Panc1 (cell line): ENCODE measurements around the gene NR6A1.

ENCODE experiments used
- POLR2AphosphoS5 ChIP-seq: IDR thresholded peaks from 2 replicates; pipeline ENCODE4 v1.6.1; 2012; ENCODE audit warnings: mild to moderate bottlenecking, low read depth, low read length, moderate library complexity
- TCF7L2 ChIP-seq: IDR thresholded peaks from 2 replicates; pipeline ENCODE4 v1.6.1; 2011; ENCODE audit warnings: mild to moderate bottlenecking, low read depth, low read length, inconsistent platforms
- TF ChIP-seq, protein P1 (sequence below), 2 experiments: IDR thresholded peaks; 2 replicates each; pipeline ENCODE4 v1.6.1; 2011 to 2012; ENCODE audit warnings: low read depth in 2 of 2, control low read depth in 1 of 2, low read length in 1 of 2, mild to moderate bottlenecking in 1 of 2, moderate library complexity in 1 of 2; ENCODE audit not compliant: insufficient read depth in 1 of 2
- TF ChIP-seq, protein P2 (sequence below): fragments of 450-650 bp; IDR thresholded peaks from 2 replicates; pipeline ENCODE4 v1.5.1; 2017; ENCODE audit warnings: mild to moderate bottlenecking

DNA sequence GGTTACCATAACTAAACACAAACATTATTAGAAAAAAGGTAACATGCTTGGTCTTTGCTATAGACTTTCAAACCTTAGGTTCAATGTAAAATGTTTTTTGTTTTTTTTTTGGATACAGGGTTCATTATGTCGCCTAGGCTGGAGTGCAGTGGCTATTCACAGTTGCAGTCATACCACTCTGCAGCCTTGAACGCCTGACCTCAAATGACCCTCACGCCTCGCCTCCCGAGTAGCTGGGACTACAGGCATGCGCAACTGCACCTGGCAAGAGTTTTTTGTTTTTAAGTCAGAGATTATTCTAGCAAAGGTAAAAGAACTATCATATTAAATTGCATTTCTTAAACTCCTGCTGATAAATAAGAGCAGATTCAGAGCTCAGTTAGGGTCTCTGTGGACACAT, 208.8 kb downstream of the NR6A1 start:
- TF ChIP-seq, protein P1, sequence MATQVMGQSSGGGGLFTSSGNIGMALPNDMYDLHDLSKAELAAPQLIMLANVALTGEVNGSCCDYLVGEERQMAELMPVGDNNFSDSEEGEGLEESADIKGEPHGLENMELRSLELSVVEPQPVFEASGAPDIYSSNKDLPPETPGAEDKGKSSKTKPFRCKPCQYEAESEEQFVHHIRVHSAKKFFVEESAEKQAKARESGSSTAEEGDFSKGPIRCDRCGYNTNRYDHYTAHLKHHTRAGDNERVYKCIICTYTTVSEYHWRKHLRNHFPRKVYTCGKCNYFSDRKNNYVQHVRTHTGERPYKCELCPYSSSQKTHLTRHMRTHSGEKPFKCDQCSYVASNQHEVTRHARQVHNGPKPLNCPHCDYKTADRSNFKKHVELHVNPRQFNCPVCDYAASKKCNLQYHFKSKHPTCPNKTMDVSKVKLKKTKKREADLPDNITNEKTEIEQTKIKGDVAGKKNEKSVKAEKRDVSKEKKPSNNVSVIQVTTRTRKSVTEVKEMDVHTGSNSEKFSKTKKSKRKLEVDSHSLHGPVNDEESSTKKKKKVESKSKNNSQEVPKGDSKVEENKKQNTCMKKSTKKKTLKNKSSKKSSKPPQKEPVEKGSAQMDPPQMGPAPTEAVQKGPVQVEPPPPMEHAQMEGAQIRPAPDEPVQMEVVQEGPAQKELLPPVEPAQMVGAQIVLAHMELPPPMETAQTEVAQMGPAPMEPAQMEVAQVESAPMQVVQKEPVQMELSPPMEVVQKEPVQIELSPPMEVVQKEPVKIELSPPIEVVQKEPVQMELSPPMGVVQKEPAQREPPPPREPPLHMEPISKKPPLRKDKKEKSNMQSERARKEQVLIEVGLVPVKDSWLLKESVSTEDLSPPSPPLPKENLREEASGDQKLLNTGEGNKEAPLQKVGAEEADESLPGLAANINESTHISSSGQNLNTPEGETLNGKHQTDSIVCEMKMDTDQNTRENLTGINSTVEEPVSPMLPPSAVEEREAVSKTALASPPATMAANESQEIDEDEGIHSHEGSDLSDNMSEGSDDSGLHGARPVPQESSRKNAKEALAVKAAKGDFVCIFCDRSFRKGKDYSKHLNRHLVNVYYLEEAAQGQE (IDR thresholded peaks at IDR 0.05; ENCODE audit: insufficient read depth in 1 of 2, low read depth in 2 of 2, low read length in 1 of 2) = no peak
- TF ChIP-seq, protein P2, sequence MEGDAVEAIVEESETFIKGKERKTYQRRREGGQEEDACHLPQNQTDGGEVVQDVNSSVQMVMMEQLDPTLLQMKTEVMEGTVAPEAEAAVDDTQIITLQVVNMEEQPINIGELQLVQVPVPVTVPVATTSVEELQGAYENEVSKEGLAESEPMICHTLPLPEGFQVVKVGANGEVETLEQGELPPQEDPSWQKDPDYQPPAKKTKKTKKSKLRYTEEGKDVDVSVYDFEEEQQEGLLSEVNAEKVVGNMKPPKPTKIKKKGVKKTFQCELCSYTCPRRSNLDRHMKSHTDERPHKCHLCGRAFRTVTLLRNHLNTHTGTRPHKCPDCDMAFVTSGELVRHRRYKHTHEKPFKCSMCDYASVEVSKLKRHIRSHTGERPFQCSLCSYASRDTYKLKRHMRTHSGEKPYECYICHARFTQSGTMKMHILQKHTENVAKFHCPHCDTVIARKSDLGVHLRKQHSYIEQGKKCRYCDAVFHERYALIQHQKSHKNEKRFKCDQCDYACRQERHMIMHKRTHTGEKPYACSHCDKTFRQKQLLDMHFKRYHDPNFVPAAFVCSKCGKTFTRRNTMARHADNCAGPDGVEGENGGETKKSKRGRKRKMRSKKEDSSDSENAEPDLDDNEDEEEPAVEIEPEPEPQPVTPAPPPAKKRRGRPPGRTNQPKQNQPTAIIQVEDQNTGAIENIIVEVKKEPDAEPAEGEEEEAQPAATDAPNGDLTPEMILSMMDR = no peak
- no peak for TF ChIP-seq POLR2AphosphoS5
- TF ChIP-seq TCF7L2 = no peak
